LNCaP clone FGC (cell line): ENCODE data around the gene ADCY4.
A peak's percentile ranks its signal among the peaks of the same experiment; 100 is the strongest.

Experiments
- DNase-seq: peaks from one replicate; pipeline ENCODE4 v3.0.0-alpha.2; 2011; ENCODE audit warnings: low read depth
- H3K4me3 ChIP-seq: 2 replicates; pipeline ENCODE4 v1.5.1; 2011; ENCODE audit warnings: mild to moderate bottlenecking, low read depth, low read length, control low read depth
- TF ChIP-seq, protein P1 (sequence below): IDR thresholded peaks from 2 replicates; pipeline ENCODE4 v1.5.1; 2012; ENCODE audit warnings: mild to moderate bottlenecking; ENCODE audit not compliant: control insufficient read depth, insufficient read depth; ENCODE audit errors: extremely low read depth

The ADCY4 gene

DNA sequence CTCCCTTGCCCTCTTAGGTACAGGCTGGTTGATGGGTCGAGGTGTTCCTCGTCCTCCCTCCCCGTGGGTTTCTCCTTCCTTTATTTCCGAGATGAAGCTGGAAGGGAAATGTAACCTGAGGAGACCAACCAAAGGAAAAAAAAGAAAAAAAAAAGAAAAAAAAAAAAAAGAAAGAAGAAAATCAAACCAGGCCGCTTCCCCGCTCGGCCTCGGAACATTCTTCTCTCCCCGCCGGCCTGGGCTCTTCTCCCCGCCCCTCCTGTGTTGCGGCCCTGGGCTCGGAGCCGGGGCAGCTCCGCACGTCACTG lies 31.5 kb upstream of the ADCY4 start:
- DNase-seq = no peak
- H3K4me3 ChIP-seq = peak overlapping the region; percentile 44
- TF ChIP-seq, protein P1, sequence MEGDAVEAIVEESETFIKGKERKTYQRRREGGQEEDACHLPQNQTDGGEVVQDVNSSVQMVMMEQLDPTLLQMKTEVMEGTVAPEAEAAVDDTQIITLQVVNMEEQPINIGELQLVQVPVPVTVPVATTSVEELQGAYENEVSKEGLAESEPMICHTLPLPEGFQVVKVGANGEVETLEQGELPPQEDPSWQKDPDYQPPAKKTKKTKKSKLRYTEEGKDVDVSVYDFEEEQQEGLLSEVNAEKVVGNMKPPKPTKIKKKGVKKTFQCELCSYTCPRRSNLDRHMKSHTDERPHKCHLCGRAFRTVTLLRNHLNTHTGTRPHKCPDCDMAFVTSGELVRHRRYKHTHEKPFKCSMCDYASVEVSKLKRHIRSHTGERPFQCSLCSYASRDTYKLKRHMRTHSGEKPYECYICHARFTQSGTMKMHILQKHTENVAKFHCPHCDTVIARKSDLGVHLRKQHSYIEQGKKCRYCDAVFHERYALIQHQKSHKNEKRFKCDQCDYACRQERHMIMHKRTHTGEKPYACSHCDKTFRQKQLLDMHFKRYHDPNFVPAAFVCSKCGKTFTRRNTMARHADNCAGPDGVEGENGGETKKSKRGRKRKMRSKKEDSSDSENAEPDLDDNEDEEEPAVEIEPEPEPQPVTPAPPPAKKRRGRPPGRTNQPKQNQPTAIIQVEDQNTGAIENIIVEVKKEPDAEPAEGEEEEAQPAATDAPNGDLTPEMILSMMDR = no peak

DNA sequence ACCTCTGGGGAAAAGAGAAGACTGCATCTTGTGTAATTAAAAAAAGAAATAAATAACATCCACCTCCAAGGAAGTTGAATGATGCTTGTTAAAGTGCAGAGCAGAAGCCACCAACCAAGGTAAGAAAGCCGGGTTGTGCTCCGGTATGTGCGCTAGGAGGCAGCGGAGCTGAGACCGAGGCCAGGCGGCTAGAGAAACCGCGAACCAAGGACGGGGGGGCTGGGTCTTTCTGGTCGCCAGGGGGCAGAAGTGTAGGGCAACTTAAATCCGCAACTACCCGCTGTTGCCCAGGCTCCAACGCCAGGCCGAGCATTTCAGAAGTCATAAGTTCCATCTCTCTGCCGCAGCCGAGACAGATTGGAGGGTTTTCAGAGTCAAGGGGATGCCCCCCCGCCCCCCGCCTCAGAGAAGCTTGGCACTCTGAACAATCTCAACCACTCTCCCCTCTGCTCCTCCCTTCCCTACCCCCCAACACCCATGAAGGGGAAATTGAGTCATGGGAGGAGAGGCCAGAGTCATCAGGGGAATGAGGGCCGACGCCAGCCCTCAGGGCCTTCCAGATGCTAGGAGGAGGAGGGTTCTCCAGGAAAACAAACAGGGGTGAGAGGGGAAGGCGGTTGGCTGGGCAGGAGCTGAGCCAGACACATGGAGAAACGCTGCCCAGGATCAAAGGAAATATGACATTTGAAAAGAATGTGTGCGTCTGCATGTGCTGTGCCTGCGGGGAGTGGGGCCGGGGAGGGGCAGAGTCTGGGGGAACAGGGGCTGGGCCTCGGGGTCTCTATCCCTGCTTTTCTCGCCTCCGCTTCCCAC lies 30.9 kb upstream of the ADCY4 start:
- TF ChIP-seq, protein P1 = peak; percentile 67
- DNase-seq = peak; percentile 55

DNA sequence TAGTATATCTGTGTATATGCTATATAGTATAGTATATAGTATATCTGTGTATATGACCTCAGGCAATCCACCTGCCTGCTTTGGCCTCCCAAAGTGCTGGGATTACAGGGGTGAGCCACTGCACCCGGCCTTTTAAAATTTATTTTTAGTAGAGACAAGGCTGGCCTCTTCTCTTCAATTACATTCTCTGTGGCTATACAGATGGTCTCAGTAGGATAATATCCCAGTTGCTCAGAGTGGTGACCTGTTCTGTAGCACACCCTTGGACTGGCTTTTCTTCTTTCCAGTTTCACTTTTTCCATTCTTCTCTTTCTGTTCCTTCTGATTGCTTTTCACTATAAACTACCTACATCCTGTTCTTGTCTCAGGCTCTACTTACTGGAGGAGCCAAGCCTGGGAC lies 30.0 kb upstream of the ADCY4 start:
- no peak overlapping the region for H3K4me3 ChIP-seq
- DNase-seq = no peak
- TF ChIP-seq, protein P1 = no peak

More for the DNA sequence above, 30.9 kb upstream of the ADCY4 start:
- H3K4me3 ChIP-seq = peak overlapping the region; percentile 44

DNA sequence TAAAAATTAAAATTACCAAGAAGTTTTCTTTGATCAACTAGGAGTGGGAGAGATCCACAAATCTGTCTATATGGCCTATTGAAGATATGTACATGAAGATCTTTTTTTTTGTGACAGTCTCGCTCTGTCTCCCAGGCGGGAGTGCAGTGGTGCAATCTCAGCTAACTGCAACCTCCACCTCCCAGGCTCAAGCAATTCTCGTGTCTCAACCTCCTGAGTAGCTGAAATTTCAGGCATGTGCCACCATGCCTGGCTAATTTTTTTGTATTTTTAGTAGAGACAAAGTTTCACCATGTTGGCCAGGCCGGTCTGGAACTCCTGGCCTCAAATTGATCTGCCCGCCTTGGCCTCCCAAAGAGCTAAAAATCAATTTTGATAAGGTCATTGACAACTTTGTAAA lies 28.5 kb upstream of the ADCY4 start:
- TF ChIP-seq, protein P1 = no peak
- no peak for DNase-seq
- H3K4me3 ChIP-seq = no peak overlapping the region

DNA sequence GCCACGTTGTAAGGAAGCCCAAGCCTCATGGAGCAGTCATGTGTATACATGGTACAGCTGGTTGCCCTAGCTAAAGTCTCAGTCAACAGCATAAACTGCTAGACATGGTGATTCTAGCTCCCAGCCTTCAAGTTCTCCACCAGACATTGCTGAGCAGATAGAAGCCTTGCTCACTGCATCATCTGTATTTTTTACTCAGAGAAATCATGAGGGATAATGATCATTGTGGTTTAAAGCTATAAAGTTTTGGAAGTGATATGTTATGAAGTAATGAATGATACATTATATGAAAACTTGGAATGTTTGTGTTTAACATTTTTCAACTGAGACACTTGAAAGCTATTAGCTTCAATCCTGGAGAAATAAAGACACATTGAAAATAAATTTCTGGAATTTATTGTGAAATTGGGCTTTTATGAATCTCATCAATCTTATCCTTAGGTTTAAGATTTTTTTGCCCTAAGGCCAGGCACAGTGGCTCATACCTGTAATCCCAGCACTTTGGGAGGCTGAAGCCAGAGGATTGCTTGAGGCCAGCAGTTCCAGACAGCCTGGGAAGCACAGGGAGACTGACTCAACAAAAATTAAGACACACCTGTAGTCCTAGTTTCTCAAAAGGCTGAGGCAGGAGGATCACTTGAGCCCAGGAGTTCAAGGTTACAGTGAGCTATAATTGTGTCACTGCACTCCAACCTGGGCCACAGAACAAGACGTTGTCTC lies 27.5 kb upstream of the ADCY4 start:
- H3K4me3 ChIP-seq = no peak overlapping the region
- TF ChIP-seq, protein P1 = no peak
- no peak for DNase-seq

DNA sequence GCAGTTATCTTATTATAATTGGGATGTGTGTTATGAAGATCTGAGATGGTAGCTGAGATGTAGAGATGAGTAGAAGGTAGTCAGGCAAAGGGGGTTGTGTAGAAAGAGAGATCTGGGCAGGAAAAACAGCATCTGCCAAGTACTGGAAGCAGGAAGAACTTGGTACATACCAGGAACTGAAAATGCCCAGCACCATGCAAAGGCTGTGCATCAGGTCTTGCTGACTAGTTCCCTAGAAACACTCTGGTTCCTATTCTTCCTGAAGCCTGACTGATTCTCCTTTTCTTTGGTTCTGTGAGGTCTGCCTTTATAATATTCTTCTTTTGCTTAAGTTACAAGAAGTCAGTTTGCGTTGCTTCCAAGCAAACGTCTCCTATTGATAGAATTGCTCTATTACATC lies 26.5 kb upstream of the ADCY4 start:
- no peak for DNase-seq
- no peak overlapping the region for H3K4me3 ChIP-seq
- TF ChIP-seq, protein P1 = no peak
